GM19238 (cell line): ENCODE data around the gene FRMD4A.

ENCODE experiments used
- DNase-seq: peaks from one replicate; pipeline ENCODE4 v3.0.0; 2011; ENCODE audit warnings: low spot score; ENCODE audit not compliant: insufficient read length

FRMD4A gene

GRCh38 chr10:13632440-13632839, 698.3 kb downstream of the FRMD4A start:
- no peak for DNase-seq

GRCh38 chr10:13631594-13631993, 699.1 kb downstream of the FRMD4A start:
- DNase-seq: no peak

GRCh38 chr10:13630231-13630630, 700.5 kb downstream of the FRMD4A start:
- DNase-seq: no peak

DNA sequence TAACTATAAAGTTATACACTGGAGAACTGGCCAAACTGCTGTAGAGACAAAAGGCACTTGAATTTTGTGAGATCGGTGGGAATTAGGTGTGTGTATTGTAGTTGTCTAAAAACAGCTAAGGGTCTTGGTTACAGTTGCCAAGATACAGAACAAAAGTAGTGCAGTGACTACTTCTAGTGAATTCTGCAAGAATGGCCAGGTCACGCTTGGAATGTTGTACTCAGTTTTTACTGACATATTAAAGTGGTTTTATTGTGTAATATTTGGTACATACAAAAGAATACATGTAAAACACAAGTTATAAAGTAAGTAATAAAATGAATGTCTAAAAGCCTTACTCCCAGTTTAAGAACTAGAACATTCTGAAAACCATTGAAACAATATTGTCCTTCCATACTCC, 701.6 kb downstream of the FRMD4A start:
- DNase-seq: no peak

DNA sequence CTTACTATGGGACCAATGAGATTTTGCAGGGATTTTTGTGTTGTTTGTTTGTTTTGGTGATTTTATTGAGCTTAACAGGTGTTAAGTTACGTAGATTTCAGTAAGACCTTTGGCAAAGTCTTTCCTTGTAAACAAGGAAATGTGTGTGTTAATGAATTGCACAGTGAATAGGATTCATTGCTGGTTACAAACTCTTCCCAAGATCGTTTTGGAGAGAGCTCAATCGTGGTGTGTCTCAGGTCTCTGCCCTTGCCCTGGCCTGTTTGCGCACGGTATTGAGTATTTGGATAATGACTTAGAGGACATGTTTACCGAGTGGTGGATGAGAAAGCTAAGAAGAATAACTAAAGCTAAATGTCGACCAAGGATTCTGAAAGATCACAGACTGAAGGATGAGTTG, 702.1 kb downstream of the FRMD4A start:
- DNase-seq: no peak

GRCh38 chr10:13627459-13628310, 703.0 kb downstream of the FRMD4A start:
- no peak for DNase-seq

DNA sequence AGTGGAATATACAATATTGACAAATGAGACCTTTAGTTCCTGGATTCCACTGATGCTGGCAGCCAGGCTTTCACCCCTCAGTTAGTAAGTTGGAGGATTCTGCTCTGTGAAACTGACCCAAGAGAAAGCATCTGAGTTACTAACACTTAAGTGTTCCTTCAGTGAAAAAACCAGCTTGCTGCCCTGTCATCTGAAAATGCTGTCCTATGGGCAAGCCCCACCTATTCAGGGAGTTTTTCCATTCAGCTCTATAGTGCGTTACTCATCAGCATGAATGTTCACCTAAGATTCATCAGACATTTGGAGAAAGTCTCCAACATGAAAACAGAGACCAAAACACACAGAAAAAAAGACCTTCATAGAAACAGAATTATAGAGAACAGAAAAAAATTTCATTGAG, 706.1 kb downstream of the FRMD4A start:
- no peak for DNase-seq

GRCh38 chr10:13621931-13622330, 708.8 kb downstream of the FRMD4A start:
- DNase-seq: no peak

GRCh38 chr10:13617116-13617515, 713.6 kb downstream of the FRMD4A start:
- DNase-seq: no peak

DNA sequence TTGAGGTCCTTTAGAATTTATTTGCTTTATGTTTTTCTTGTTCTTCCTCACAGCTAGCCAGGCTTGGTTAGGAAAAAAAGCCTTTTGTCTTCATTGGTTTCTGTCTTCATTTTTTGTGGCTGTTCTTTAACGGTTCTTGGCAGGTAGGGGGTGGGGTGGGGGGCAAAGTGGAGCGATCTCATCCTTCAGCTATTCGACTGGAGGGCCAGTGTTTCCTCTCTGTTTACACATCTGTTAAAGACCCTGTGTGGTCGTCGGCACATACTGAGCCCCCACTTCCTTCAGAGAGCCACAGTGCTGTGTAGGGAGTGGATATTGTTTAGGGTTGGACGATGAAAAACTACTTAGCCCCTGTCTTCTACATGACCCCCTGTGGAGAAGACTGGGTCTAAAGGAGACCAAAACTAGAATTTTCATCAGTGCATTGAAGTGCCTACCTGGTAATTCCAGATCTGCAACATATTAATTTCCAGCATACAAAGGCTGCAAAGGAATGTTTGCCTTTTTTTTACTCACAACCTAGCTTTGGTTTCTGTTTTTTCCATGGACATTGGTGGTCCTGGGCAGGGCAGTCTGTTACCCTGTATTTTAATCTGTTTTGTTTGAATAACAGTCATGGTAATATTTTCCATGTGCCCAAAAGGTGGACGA, 714.9 kb downstream of the FRMD4A start:
- DNase-seq: no peak

GRCh38 chr10:13614530-13615332, 716.0 kb downstream of the FRMD4A start:
- DNase-seq: no peak

GRCh38 chr10:13613519-13613918, 717.2 kb downstream of the FRMD4A start:
- DNase-seq: no peak

GRCh38 chr10:13612654-13613373, 717.9 kb downstream of the FRMD4A start:
- DNase-seq: no peak

DNA sequence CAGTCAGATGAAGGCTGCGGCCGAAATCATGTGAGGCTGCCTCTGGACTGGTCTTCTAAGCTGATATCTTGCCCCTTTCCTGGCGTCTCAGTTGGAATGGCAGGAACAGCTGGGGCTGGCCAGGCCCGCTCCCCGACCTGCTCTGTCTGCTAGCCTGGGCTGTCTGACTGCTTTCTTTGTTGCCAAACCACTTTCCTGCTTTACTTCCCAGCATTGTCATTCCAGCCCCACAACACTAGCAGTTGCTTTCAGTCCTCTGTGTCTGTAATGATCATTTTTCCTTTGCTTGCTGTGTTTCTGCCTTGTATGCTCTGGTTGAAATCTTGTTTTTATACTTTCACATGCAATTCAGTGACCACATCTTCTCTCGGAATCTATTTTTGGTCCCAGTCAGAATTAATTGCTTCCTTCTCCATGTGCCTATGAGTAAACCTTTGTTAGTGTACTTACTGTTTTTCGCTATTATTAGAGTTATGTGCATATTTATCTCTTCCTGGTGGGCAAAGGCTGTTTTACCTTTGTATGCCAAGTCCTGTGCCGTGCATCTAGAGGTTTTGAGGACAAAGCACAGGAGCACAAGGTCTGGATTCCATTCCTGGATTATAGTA, 722.4 kb downstream of the FRMD4A start:
- DNase-seq: no peak

- DNase-seq: no peak
Measured at GRCh38 chr10:13604357-13605040, 726.2 kb downstream of the FRMD4A start.

GRCh38 chr10:13597909-13598308, 732.8 kb downstream of the FRMD4A start:
- DNase-seq: no peak

- DNase-seq: no peak
Measured at GRCh38 chr10:13594641-13595040, 736.1 kb downstream of the FRMD4A start.
